ENCODE results near the gene WNT2.

DNA sequence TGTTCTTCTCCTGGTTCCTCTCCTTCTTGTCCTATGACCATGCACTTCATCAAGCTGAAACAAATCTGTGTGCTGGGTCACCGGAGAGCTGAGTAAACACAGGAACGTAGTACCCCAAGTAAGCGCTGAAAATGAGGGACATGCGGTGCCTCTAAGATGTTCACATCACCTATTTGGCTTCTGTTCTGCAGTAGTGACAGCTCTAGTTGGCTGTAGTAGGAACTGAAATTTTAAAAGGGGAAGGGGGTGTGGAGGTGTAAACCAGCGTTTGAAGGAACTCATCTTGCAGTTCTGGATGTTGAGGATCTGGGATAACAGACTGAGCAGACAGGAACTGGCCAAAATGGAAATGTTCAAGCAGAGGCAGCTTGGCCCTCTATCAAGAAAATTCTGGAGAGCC, 85.2 kb downstream of the WNT2 start:
- TF ChIP-seq, protein P1, sequence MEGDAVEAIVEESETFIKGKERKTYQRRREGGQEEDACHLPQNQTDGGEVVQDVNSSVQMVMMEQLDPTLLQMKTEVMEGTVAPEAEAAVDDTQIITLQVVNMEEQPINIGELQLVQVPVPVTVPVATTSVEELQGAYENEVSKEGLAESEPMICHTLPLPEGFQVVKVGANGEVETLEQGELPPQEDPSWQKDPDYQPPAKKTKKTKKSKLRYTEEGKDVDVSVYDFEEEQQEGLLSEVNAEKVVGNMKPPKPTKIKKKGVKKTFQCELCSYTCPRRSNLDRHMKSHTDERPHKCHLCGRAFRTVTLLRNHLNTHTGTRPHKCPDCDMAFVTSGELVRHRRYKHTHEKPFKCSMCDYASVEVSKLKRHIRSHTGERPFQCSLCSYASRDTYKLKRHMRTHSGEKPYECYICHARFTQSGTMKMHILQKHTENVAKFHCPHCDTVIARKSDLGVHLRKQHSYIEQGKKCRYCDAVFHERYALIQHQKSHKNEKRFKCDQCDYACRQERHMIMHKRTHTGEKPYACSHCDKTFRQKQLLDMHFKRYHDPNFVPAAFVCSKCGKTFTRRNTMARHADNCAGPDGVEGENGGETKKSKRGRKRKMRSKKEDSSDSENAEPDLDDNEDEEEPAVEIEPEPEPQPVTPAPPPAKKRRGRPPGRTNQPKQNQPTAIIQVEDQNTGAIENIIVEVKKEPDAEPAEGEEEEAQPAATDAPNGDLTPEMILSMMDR (optimal IDR thresholded peaks at IDR 0.05 in 1 of 3, IDR thresholded peaks at IDR 0.05 in 1 of 3, conservative IDR thresholded peaks at IDR 0.05 in 1 of 3; ENCODE audit: extremely low read depth in 1 of 3, insufficient read depth in 2 of 3, low read length in 3 of 3) = no peak
- TF ChIP-seq EZH2 (IDR thresholded peaks at IDR 0.05; ENCODE audit: low read length) = no peak
